Measurements from ENCODE around the gene PAQR9. TPM values are rescaled to one million over a fixed set of nuclear protein-coding genes. Genes with fewer than 3 reads are reported as not detected.
A peak's percentile ranks its signal among the peaks of the same experiment; 100 is the strongest.

The PAQR9 gene
- total and polyA plus RNA-seq, 2 donors (not counting 3 experiments of a cell fraction or from before 2014, with no cell fraction given), result not detected

DNA sequence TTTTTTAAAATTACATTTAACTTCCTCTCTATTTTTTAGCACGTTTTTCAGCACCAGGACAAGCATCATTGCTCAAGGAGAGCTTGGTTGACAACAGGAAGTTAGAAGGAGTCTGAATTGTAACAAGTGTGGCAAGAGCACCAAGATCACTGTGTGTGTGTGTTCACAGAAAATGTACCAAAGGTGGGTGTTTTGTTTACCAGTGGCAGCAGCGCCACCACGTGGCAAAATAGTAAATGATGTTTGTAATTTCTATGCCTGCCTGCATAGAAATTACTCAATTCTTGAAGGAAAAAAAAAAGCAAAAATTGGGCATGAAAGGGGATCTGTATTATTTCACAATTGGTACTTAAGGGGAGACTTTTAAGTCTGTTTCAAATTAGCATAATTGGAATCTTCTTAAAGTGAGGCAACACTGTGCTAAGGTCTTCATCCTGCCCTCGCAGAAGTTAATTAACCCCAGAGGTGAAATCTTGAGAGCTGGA lies 30.5 kb upstream of the PAQR9 start:
- H3K27me3 ChIP-seq (ENCODE audit: control insufficient read depth in 2 of 2, insufficient read depth in 2 of 2, low read length in 2 of 2), result peaks cover 6 to 12% of the 10 kb centered on the region in 2 experiments
- intact Hi-C loops (cut with micrococcal nuclease), result loop anchor here (1.0 to 5.0 kb wide), 4 partner anchors 65 to 867 kb away; no protein-coding TSS in a partner anchor
- H3K4me1 ChIP-seq (ENCODE audit: control insufficient read depth, extremely low read depth, insufficient read depth, low read length), result no peaks in the 10 kb centered on the region
- no peak overlapping the region for H3K9ac ChIP-seq (replicated peaks; ENCODE audit: extremely low read depth, insufficient read depth, low read length)
- H3K9me3 ChIP-seq (replicated peaks; ENCODE audit: control insufficient read depth, insufficient read depth, low read length), result no peaks in the 10 kb centered on the region
- H3K36me3 ChIP-seq (ENCODE audit: control insufficient read depth in 2 of 2, extremely low read depth in 1 of 2, insufficient read depth in 2 of 2, low read length in 2 of 2), result no peaks in the 10 kb centered on the region
- no peak for TF ChIP-seq POLR2A (IDR thresholded peaks at IDR 0.05; ENCODE audit: low read depth, low read length)
- peak; percentile 54 to 56 for TF ChIP-seq CTCF (IDR thresholded peaks at IDR 0.05; ENCODE audit: extremely low read depth in 1 of 2, insufficient read depth in 1 of 2, low read depth in 1 of 2, low read length in 2 of 2)
- no peak overlapping the region for H3K4me2 ChIP-seq (ENCODE audit: insufficient read depth, low read length)
- BruUV-seq (replicated peaks), result no TSS peak
- FAIRE-seq (peak; percentile 66), DNase-seq (ENCODE audit: low read depth, low spot score) (peak; percentile 61)
- no peak overlapping the region for H3K27ac ChIP-seq (ENCODE audit: insufficient read depth, low read depth, low read length)
- no peaks in the 10 kb centered on the region for H3K9me1 ChIP-seq (replicated peaks; ENCODE audit: control insufficient read depth, extremely low read depth, insufficient read depth, low read length)
- no peak overlapping the region for H3K4me3 ChIP-seq (replicated peaks in 1 of 3; ENCODE audit: insufficient read depth in 1 of 3, low read depth in 1 of 3, low read length in 3 of 3)
- CTCF ChIA-PET, result interaction anchor here (0.6 to 6.4 kb wide), 13 partner anchors 12 to 412 kb away, joined by 3 to 94 read pairs (median 5); no protein-coding TSS in a partner anchor
- POLR2A ChIA-PET, result no interaction called here
- H3K79me2 ChIP-seq (ENCODE audit: control insufficient read depth, insufficient read depth, low read length), result no peaks in the 10 kb centered on the region
- H2AFZ ChIP-seq (ENCODE audit: low read depth, low read length), result no peak overlapping the region
- dilution Hi-C loops (cut with MboI; ENCODE audit: extremely low pct_ligation_motif_present, low sequenced_read_pairs), result no loop called here
- H4K20me1 ChIP-seq (replicated peaks; ENCODE audit: control insufficient read depth, extremely low read depth, insufficient read depth, low read length), result no peaks in the 10 kb centered on the region

GRCh38 chr3:142992323-142992722 lies 28.8 kb upstream of the PAQR9 start:
- H4K20me1 ChIP-seq (replicated peaks; ENCODE audit: control insufficient read depth, extremely low read depth, insufficient read depth, low read length), result no peaks in the 10 kb centered on the region
- POLR2A ChIA-PET, result no interaction called here
- TF ChIP-seq FOS (IDR thresholded peaks at IDR 0.05; ENCODE audit: borderline replicate concordance, insufficient read depth, low read length) (no peak), GATA2 (IDR thresholded peaks at IDR 0.05; ENCODE audit: insufficient read depth, insufficient read length, low read depth, low read length) (no peak), JUN (IDR thresholded peaks at IDR 0.05; ENCODE audit: borderline replicate concordance, insufficient read depth, insufficient read length, low read depth) (no peak), MAX (IDR thresholded peaks at IDR 0.05; ENCODE audit: insufficient read depth, insufficient read length) (no peak), EZH2 (IDR thresholded peaks at IDR 0.05; ENCODE audit: borderline replicate concordance, low read depth, low read length, severe bottlenecking) (no peak), POLR2AphosphoS5 (IDR thresholded peaks at IDR 0.05; ENCODE audit: insufficient read depth, low read depth, low read length) (no peak), POLR2A (IDR thresholded peaks at IDR 0.05; ENCODE audit: low read depth, low read length) (no peak), MYC (IDR thresholded peaks at IDR 0.05; ENCODE audit: low read depth, low read length) (no peak), CTCF (IDR thresholded peaks at IDR 0.05; ENCODE audit: extremely low read depth in 1 of 2, insufficient read depth in 1 of 2, low read depth in 1 of 2, low read length in 2 of 2) (no peak)
- no TSS peak for BruUV-seq (replicated peaks)
- dilution Hi-C loops (cut with MboI; ENCODE audit: extremely low pct_ligation_motif_present, low sequenced_read_pairs) (no loop called here), intact Hi-C loops (cut with micrococcal nuclease) (loop anchor here (5.0 kb wide), 1 partner anchor 865 kb away; no protein-coding TSS in a partner anchor)
- H2AFZ ChIP-seq (ENCODE audit: low read depth, low read length), result no peak overlapping the region
- CTCF ChIA-PET, result interaction anchor here (1.0 to 6.4 kb wide), 5 partner anchors 9 to 405 kb away, joined by 3 to 94 read pairs (median 26); partner anchors contain the start of gene U2SURP
- no peaks in the 10 kb centered on the region for H3K9me1 ChIP-seq (replicated peaks; ENCODE audit: control insufficient read depth, extremely low read depth, insufficient read depth, low read length)
- no peaks in the 10 kb centered on the region for H3K9me3 ChIP-seq (replicated peaks; ENCODE audit: control insufficient read depth, insufficient read depth, low read length)
- DNase-seq (ENCODE audit: low read depth, low spot score) (no peak), FAIRE-seq (no peak)
- no peak overlapping the region for H3K9ac ChIP-seq (replicated peaks; ENCODE audit: extremely low read depth, insufficient read depth, low read length)
- no peak overlapping the region for H3K4me3 ChIP-seq (replicated peaks in 1 of 3; ENCODE audit: insufficient read depth in 1 of 3, low read depth in 1 of 3, low read length in 3 of 3)
- no peak overlapping the region for H3K27ac ChIP-seq (ENCODE audit: insufficient read depth, low read depth, low read length)
- H3K4me1 ChIP-seq (ENCODE audit: control insufficient read depth, extremely low read depth, insufficient read depth, low read length), result no peaks in the 10 kb centered on the region
- no peak overlapping the region for H3K4me2 ChIP-seq (ENCODE audit: insufficient read depth, low read length)
- H3K36me3 ChIP-seq (ENCODE audit: control insufficient read depth in 2 of 2, extremely low read depth in 1 of 2, insufficient read depth in 2 of 2, low read length in 2 of 2), result no peaks in the 10 kb centered on the region
- no peaks in the 10 kb centered on the region for H3K79me2 ChIP-seq (ENCODE audit: control insufficient read depth, insufficient read depth, low read length)
- peaks cover 6 to 10% of the 10 kb centered on the region in 2 experiments for H3K27me3 ChIP-seq (ENCODE audit: control insufficient read depth in 2 of 2, insufficient read depth in 2 of 2, low read length in 2 of 2)

Data from endothelial cell of umbilical vein (primary cell).